ENCODE results near the gene LPP. TPM values are rescaled to one million over a fixed set of nuclear protein-coding genes. Genes with fewer than 3 reads are reported as not detected.

LPP gene
- total RNA-seq, 1 donor from 2014 or later = 210 TPM

GRCh38 chr3:188270423-188270972 lies 116.5 kb downstream of the LPP start:
- no peak for DNase-seq (ENCODE audit: low spot score)

- DNase-seq (ENCODE audit: low spot score) = no peak
These were observed 117.4 kb downstream of the LPP start for GRCh38 chr3:188271226-188271914.

GRCh38 chr3:188272481-188273372 lies 118.8 kb downstream of the LPP start:
- no peak for DNase-seq (ENCODE audit: low spot score)

DNA sequence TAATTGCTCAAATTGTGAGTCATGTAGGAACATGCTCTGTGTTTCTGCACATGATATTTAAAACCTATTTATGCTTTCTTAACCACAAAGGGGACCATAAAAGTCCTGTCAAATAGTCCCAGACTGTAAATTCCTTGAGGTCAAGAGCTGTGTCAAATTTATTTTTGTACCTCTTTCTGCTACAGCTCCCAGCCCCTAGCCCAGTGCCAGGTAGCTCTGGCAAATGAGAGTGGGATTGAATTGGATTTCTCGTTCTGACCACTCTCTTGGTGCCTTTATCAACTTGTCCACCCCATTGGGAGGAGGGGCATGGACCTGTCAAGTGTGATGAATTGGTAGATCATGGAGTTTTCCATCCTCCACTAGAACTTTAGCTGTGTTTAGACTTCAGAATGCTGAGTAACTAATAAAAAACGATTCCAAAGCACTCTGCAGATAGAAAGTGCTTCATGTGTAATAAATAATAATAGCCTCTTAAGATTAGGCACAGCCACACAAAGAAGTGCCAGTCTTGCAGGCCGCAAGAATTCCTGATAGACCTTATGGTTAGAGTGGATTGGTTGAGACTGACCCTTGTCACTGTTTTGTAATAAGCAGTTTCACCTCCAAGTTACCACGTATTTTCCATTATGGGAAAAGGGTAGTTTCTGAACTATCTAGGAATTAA lies 120.4 kb downstream of the LPP start:
- no peak for DNase-seq (ENCODE audit: low spot score)

DNA sequence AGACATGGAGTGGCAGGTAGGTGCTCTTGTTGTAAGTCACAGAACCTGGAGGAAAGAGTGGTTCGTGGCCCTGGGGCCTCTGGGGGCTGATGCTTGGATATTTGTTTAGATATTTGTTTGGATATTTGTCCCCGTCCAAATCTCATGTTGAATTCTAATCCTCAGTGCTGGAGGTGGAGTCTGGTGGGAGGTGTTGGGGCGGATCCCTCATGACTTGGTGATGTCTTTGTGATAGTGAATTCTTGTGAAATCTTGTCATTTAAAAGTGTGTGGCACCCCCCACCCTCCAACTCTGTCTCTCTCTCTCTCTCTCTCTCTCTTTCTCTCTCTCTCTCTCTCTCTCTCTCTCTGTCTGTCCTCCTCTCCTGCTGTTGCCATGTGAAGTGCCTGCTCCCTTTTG lies 122.4 kb downstream of the LPP start:
- no peak for DNase-seq (ENCODE audit: low spot score)

GRCh38 chr3:188278717-188279324 lies 124.9 kb downstream of the LPP start:
- no peak for DNase-seq (ENCODE audit: low spot score)

- no peak for DNase-seq (ENCODE audit: low spot score)
These were observed 125.8 kb downstream of the LPP start for GRCh38 chr3:188279502-188280335.

- no peak for DNase-seq (ENCODE audit: low spot score)
These were observed 126.7 kb downstream of the LPP start for GRCh38 chr3:188280627-188281026.

DNA sequence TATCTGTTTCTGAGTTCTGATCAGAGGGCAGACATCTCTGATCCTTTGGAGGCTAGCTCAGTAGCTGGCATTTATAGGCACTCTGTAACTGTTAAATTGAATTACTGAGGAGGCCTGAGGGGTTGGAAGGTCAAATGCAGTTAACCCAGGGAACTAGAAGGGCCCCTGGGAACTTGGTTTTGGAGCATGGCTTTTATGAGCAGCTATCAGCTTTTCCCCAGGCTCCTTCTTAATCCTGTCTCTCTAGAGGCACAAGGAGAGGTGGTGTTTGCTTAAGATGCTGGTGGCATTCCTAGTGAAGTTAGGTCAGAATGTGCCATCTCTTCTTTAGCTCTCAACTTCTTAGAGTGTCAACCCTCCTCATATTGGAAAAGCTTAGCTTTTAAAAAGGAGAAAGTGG lies 128.9 kb downstream of the LPP start:
- no peak for DNase-seq (ENCODE audit: low spot score)

DNA sequence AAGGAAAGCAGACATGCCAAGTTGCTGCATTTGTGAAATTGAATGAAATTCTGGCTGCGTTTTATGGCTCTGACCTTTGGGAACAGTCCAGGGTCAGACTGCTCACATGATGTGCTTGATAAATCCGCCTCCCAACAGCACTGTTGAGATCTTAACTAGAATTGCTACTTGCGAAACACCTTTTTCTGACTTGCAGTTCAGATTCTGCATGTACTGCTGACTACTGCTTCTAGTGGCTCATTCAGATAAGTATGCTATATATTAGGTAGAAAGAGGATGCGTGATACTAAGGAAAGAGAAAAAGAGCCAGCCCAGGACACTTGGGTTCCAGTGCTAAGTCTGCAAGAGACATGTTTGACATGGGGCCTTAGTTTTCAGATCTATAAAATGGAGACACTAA lies 129.4 kb downstream of the LPP start:
- no peak for DNase-seq (ENCODE audit: low spot score)

GRCh38 chr3:188284455-188285212 lies 130.7 kb downstream of the LPP start:
- DNase-seq (ENCODE audit: low spot score) = no peak

GRCh38 chr3:188286087-188286513 lies 132.1 kb downstream of the LPP start:
- no peak for DNase-seq (ENCODE audit: low spot score)

GRCh38 chr3:188287339-188287738 lies 133.4 kb downstream of the LPP start:
- DNase-seq (ENCODE audit: low spot score) = no peak

DNA sequence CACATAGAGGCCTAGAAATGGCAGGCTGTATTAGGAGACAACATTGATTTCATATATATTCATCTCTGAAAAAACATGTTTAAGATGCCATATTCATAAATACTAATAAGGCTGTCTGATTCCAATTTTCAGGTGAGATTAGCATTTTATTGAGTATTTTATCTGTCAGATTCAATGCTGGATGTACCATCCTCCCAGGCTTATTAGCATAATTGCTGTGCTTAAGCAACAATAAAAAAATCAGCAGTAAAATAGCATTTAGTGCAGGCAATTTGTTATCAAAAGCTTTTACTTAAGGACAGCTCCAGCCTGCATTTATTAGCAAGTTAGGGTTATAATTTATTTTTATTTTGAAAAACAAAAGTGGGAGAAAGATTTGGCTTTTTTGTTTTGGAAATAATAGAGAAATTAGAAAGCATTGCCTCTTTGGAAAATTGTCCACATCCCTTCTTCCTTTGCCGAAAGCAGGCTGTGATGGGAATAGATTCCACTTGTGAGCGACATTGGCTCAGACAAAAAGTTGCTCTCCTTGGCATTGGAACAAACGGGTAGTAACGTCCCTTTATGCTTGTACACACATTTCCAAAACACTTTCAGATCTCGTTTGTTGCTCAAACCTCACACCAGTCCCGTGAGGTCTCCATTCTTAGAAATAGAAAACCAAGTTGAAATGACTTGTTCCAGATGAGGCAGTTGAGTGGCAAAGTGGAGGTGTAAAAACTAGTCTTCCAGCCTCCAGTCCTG lies 134.0 kb downstream of the LPP start:
- DNase-seq (ENCODE audit: low spot score) = no peak

GRCh38 chr3:188292251-188292650 lies 138.3 kb downstream of the LPP start:
- DNase-seq (ENCODE audit: low spot score) = no peak

DNA sequence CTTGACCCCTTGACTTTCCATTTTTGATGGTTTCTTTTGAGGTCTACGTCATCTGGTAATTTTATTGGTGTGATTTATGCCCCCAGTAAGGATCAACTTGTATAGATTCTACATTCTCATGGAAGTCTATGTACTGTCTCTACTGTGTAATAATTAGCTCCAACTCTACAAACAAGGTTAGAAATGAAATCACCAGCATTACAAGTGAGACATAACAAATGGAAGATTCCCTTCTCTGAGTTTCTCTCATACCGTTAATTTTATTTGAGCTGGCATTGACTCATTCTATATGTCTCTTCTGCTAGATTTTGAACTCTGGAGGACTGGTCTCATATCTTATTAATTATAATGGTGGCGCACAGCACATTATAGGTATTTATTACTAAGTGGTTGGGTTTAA lies 138.9 kb downstream of the LPP start:
- no peak for DNase-seq (ENCODE audit: low spot score)

DNA sequence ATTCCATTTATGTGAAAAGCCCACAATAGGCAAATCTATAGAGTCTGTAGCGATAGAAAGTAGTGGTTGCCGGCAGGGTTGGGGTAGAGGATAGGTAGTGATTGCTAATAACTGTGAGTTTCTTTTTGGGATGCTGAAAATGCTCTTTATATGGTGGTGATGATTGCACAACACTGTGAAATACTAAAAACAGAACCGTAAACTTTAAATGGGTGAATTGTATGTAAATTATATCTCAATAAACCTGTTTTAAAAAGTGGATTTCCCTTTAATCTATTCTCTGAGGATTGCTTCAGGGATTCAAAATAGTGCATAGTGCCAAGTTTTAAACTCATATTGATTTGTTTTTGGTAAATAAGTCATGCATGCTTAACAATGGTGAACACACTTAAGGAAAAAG lies 140.2 kb downstream of the LPP start:
- DNase-seq (ENCODE audit: low spot score) = no peak

- no peak for DNase-seq (ENCODE audit: low spot score)
These were observed 141.0 kb downstream of the LPP start for GRCh38 chr3:188294823-188295487.
